ENCODE measurements around the gene PLA2G12A. TPM values are rescaled to one million over a fixed set of nuclear protein-coding genes. Genes with fewer than 3 reads are reported as not detected.

PLA2G12A gene
- total and polyA plus RNA-seq, 9 of the 15 experiments (the other 6 are each of a cell fraction or from before 2014, with no cell fraction given): 24.2 to 226 (median 80.5) TPM

DNA sequence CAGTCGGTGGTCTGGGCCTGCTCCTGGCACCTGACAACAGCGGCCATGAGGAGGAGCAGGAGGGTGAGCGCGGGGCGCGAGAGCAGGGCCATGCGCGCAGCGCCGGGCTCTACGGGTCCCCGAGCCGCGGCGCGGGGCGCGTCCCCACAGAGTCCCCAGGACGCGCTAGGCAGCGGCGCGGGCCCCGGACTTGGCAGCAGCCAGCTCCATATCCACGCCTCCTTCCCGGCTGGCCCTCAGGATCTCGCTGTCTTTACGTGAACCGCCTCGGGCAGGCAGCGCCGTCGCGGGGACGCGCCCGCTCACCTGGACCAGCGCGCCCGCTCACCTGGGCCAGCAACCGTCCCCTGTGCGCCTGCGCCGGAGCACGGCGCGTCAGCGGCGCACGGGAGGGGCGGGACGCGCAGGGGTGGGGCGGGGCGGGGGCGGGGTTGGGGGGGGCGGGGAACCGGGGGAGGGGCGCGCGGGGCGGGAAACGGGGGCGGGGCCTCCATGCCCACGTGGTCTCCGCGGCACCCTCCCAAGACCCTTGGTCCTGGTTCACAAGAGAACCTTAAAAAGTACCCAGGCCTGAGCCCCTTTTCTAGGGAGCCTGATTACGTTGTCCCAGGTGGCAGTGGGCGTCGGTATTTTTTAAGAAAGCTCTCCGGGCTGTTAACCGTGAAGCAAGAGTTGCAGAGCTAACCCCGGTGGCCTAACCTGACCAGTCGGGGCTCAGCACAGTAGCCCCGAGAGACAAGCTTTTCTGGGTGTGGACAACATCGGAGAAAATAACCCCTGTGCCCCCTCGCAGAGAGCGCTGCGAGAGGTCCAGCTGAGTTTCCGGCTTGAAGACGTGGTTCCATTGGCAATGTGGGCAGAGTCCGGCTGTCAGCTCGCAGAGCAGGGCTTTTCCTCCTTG is at the start of gene PLA2G12A (continued):
- TF ChIP-seq YY1 (IDR thresholded peaks at IDR 0.05; ENCODE audit: borderline replicate concordance in 1 of 3, control insufficient read depth in 1 of 3, extremely low read depth in 1 of 3, insufficient read depth in 3 of 3, insufficient read length in 1 of 3, insufficient replicate concordance in 2 of 3, low read depth in 1 of 3, low read length in 2 of 3) (peak in 2 of 3 experiments; percentile 43 to 79), TAF1 (IDR thresholded peaks at IDR 0.05; ENCODE audit: control insufficient read depth, extremely low read depth, insufficient read depth, low read length, severe bottlenecking) (peak; percentile 39), NEUROD1 (IDR thresholded peaks at IDR 0.05; ENCODE audit: borderline replicate concordance, low read depth, low read length, partially characterized antibody) (peak; percentile 43), GABPA (tag; conservative IDR thresholded peaks at IDR 0.05; ENCODE audit: low read depth) (0 out of 2 replicates have a peak, but pooled peaks have one; percentile 41), ARID4B (CRISPR knock-in tag; IDR thresholded peaks at IDR 0.05) (peak; percentile 64), CXXC5 (CRISPR knock-in tag; IDR thresholded peaks at IDR 0.05) (peak; percentile 75), TARDBP (IDR thresholded peaks at IDR 0.05) (0 out of 2 replicates have a peak, but pooled peaks have one; percentile 23), FOXK2 (conservative IDR thresholded peaks at IDR 0.05 in 1 of 2, IDR thresholded peaks at IDR 0.05 in 1 of 2; ENCODE audit: low read depth in 2 of 2) (peak in 1 of 2 experiments; percentile 38; a peak in 1 of 4 replicates), MTA3 (IDR thresholded peaks at IDR 0.05; ENCODE audit: borderline replicate concordance) (peak; percentile 14; the same call in 1 of the 2 replicates)
- TF ChIP-seq, protein P1, sequence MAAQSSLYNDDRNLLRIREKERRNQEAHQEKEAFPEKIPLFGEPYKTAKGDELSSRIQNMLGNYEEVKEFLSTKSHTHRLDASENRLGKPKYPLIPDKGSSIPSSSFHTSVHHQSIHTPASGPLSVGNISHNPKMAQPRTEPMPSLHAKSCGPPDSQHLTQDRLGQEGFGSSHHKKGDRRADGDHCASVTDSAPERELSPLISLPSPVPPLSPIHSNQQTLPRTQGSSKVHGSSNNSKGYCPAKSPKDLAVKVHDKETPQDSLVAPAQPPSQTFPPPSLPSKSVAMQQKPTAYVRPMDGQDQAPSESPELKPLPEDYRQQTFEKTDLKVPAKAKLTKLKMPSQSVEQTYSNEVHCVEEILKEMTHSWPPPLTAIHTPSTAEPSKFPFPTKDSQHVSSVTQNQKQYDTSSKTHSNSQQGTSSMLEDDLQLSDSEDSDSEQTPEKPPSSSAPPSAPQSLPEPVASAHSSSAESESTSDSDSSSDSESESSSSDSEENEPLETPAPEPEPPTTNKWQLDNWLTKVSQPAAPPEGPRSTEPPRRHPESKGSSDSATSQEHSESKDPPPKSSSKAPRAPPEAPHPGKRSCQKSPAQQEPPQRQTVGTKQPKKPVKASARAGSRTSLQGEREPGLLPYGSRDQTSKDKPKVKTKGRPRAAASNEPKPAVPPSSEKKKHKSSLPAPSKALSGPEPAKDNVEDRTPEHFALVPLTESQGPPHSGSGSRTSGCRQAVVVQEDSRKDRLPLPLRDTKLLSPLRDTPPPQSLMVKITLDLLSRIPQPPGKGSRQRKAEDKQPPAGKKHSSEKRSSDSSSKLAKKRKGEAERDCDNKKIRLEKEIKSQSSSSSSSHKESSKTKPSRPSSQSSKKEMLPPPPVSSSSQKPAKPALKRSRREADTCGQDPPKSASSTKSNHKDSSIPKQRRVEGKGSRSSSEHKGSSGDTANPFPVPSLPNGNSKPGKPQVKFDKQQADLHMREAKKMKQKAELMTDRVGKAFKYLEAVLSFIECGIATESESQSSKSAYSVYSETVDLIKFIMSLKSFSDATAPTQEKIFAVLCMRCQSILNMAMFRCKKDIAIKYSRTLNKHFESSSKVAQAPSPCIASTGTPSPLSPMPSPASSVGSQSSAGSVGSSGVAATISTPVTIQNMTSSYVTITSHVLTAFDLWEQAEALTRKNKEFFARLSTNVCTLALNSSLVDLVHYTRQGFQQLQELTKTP (IDR thresholded peaks at IDR 0.05; ENCODE audit: low read depth in 1 of 2, partially characterized antibody in 2 of 2): peak in 1 of 2 experiments; percentile 90

Data from K562 (cell line).